ENCODE results near the gene LYPLA2. TPM values are rescaled to one million over a fixed set of nuclear protein-coding genes. Genes with fewer than 3 reads are reported as not detected.
"Not testable (repeated sequence)": the region's sequence is repeated elsewhere in the genome, so short reads cannot be mapped to it uniquely, and the experiment has no call there.

Gene LYPLA2
- total RNA-seq, 1 donor from 2014 or later = 44.2 TPM

DNA sequence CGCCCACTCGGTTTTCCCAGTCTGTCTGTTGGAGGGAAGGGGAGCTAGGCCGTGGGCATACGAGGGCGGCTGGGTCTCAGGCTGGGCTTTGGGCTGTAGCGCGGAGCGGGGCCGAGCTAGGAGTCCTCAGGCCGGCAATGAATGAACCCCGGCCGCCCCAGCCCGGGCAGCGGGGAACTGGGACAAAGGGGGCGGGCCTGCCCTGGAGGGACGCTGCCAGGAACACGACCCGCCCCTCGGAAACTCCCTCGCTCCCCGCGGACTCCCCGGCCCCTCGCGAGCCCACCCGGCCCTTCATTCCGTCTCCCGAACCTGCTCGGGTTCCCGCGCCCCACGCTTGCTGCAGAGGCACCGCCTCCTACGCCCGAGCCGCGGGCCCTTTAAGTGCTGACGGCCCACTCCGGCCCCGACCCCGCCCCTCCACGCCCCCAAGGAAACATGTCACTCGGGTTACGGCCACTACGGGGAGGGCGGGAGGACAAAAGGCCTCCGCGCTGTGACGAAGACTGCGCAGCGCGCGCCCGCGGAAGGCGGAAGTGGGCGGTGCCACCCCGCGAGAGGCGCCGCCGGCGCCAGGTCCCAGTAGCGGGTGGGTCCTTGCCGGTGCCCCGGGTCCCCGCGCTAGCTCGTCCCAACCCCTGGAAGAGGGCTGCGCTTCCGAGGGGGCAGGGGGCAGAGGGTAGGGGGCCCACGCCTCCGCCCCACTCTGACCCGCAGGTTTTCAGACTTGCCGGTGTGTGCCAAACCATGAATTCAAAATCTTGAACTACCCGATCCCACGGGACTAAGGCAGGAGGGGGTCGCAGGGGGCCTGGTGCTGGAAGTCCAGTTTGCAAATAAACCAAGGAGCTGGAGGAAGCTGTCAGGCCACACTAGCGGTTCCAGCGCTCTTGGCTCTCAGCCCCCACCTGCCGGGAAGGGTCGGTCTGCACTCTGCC is 9.7 kb downstream of the LYPLA2 start, which contains the start of gene GALE:
Gene GALE, minus strand, starts transcription at position 355 of the 938 bp plus-strand sequence. CDS start 1,747 bp downstream, outside the sequence.
- H3K27ac ChIP-seq = peak within 1 kb of the TSS; percentile 99
- no peaks in the 10 kb centered on the region for H3K27me3 ChIP-seq (ENCODE audit: low read depth)
- TF ChIP-seq, protein P1, sequence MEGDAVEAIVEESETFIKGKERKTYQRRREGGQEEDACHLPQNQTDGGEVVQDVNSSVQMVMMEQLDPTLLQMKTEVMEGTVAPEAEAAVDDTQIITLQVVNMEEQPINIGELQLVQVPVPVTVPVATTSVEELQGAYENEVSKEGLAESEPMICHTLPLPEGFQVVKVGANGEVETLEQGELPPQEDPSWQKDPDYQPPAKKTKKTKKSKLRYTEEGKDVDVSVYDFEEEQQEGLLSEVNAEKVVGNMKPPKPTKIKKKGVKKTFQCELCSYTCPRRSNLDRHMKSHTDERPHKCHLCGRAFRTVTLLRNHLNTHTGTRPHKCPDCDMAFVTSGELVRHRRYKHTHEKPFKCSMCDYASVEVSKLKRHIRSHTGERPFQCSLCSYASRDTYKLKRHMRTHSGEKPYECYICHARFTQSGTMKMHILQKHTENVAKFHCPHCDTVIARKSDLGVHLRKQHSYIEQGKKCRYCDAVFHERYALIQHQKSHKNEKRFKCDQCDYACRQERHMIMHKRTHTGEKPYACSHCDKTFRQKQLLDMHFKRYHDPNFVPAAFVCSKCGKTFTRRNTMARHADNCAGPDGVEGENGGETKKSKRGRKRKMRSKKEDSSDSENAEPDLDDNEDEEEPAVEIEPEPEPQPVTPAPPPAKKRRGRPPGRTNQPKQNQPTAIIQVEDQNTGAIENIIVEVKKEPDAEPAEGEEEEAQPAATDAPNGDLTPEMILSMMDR (IDR thresholded peaks at IDR 0.05) = no peak
- intact Hi-C loops (cut with DNase I) = no loop called here
- DNase-seq = peak; percentile 98
- peak within 1 kb of the TSS; percentile 94 for H3K4me3 ChIP-seq
- ATAC-seq = peak; percentile 94 to 95
- H3K36me3 ChIP-seq = peaks cover 43% of the 10 kb centered on the region
- no peaks in the 10 kb centered on the region for H3K9me3 ChIP-seq
- peaks cover 34% of the 10 kb centered on the region for H3K4me1 ChIP-seq

DNA sequence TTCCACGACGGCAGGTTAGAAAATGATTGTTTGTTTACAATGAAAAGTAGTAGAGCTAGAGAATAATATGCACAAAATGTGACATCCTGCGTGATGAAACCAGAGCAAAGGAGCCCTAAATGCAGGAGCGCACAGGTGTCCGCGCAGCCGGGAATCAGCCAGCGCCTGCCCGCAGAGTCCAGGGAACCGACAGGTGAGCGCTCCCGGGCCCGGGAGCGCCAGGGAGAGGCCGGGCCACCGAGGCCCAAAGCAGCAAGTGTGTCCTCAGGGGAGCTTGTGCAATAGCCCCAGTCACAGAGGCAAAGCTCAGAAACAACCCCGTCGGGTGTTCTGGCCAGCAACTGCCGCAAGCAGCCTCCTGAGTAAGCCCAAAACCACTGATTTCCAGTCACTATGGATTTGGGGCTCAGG is 10.4 kb downstream of the LYPLA2 start:
- TF ChIP-seq, protein P1 (IDR thresholded peaks at IDR 0.05) = no peak
- no peaks in the 10 kb centered on the region for H3K27me3 ChIP-seq (ENCODE audit: low read depth)
- DNase-seq = peak; percentile 68
- peak overlapping the region; percentile 94 for H3K4me3 ChIP-seq
- no peaks in the 10 kb centered on the region for H3K9me3 ChIP-seq
- H3K36me3 ChIP-seq = peaks cover 37% of the 10 kb centered on the region
- peak overlapping the region; percentile 99 for H3K27ac ChIP-seq
- peaks cover 34% of the 10 kb centered on the region for H3K4me1 ChIP-seq
- ATAC-seq = peak; percentile 4 to 16
- intact Hi-C loops (cut with DNase I) = no loop called here

DNA sequence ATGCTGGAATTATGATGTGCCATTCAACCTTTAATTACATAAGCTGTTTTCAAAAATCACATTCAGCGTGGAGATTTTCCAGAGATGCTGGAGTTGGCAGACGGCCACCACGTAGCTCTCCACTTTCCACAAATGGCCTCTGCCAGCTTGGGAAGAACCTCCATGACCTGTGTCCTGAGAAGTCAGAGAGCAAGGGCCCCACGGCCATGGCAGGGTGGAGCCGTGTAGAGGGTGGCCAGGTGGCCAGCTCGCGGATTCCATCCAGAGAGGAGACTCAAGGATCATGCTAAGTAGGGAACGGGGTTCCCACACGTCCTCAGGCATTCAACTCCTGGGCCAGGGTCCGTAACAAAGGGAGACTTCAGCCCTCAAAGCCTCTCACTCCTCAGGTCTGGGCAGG is 10.9 kb downstream of the LYPLA2 start:
- TF ChIP-seq, protein P1 (IDR thresholded peaks at IDR 0.05) = no peak
- Histone ChIP-seq H3K9me3 (no peaks in the 10 kb centered on the region), H3K4me3 (peak overlapping the region; percentile 94), H3K27me3 (ENCODE audit: low read depth) (no peaks in the 10 kb centered on the region), H3K36me3 (peaks cover 37% of the 10 kb centered on the region), H3K4me1 (peaks cover 34% of the 10 kb centered on the region), H3K27ac (peak overlapping the region; percentile 99)
- ATAC-seq (no peak), DNase-seq (no peak)
- intact Hi-C loops (cut with DNase I) = no loop called here

DNA sequence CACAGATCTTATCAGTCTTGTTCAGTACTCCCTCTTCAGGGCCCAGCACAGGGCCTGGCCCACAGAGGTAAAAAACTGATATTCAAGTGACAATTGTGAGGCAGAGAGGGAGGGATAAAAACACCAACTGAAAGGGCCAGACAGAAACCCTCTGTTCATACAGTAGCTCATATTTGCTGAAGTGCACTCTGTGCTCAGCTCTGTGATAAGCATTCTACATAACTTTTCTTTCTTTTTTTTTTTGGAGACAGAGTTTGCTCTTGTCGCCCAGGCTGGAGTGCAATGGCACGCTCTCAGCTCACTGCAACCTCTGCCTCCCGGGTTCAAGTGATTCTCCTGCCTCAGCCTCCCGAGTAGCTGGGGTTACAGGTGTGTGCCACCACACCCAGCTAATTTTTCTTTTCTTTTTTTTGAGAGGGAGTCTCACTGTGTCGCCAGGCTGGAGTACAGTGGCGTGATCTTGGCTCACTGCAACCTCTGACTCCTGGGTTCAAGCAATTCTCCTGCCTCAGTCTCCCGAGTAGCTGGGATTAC is 11.9 kb downstream of the LYPLA2 start:
- H3K9me3 ChIP-seq; DNase-seq; intact Hi-C loops (cut with DNase I); H3K4me3 ChIP-seq; H3K27ac ChIP-seq; ATAC-seq; H3K27me3 ChIP-seq (ENCODE audit: low read depth): not testable (repeated sequence)
- peaks cover 38% of the 10 kb centered on the region for H3K36me3 ChIP-seq
- peaks cover 30% of the 10 kb centered on the region for H3K4me1 ChIP-seq

DNA sequence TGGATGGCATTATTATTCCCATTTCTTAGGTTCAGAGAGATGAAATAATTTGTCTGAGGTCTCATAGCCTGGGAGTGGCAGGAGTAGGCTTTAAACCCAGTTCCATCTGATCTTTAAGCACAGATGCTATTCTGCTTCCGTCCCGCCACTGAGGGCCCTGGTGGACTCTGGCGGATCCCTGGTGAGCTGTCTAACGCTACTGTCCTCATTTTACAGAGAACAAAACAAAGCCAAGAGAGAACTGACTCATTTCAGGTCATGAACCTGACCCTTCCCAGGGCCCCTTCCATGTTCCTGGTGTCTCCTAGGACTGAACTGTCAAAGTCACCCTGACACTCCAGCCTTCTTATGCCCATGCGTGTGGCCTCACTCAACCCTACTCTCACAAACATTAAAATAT is 12.7 kb downstream of the LYPLA2 start:
- peaks cover 24% of the 10 kb centered on the region for H3K4me1 ChIP-seq
- peaks cover 37% of the 10 kb centered on the region for H3K36me3 ChIP-seq
- H3K27me3 ChIP-seq (ENCODE audit: low read depth) = no peaks in the 10 kb centered on the region
- no peaks in the 10 kb centered on the region for H3K9me3 ChIP-seq
- no peak overlapping the region for H3K4me3 ChIP-seq
- DNase-seq (no peak), ATAC-seq (no peak)
- intact Hi-C loops (cut with DNase I) = no loop called here
- TF ChIP-seq, protein P1 (IDR thresholded peaks at IDR 0.05) = no peak
- no peak overlapping the region for H3K27ac ChIP-seq
